MM.1S (cell line): ENCODE measurements around the gene IFI35.

Source experiments
- CTCF ChIP-seq: fragments of 300-600 bp; sonication (generic); IDR thresholded peaks from 2 replicates; pipeline ENCODE4 v1.5.1; 2016; ENCODE audit warnings: antibody characterized with exemption, low read length, mixed read lengths
- EZH2 ChIP-seq: fragments of 300-600 bp; sonication (generic); optimal IDR thresholded peaks from 2 replicates; pipeline ENCODE3; 2017; ENCODE audit warnings: low read depth, mild to moderate bottlenecking, antibody characterized with exemption, low read length, mixed read lengths
- EZH2phosphoT487 ChIP-seq: fragments of 300-600 bp; sonication (generic); IDR thresholded peaks from 2 replicates; pipeline ENCODE4 v1.6.1; 2018; ENCODE audit warnings: antibody characterized with exemption, low read length

- no peak for TF ChIP-seq CTCF
- no peak for TF ChIP-seq EZH2phosphoT487
- TF ChIP-seq EZH2, result no peak
These were observed 21.4 kb upstream of the IFI35 start for GRCh38 chr17:42985225-42985624.
